ENCODE data around the gene DNHD1. TPM values are rescaled to one million over a fixed set of nuclear protein-coding genes. Genes with fewer than 3 reads are reported as not detected.
A peak's percentile ranks its signal among the peaks of the same experiment; 100 is the strongest.

DNHD1 gene
- total RNA-seq, 1 donor from 2014 or later = 9.9 TPM

DNA sequence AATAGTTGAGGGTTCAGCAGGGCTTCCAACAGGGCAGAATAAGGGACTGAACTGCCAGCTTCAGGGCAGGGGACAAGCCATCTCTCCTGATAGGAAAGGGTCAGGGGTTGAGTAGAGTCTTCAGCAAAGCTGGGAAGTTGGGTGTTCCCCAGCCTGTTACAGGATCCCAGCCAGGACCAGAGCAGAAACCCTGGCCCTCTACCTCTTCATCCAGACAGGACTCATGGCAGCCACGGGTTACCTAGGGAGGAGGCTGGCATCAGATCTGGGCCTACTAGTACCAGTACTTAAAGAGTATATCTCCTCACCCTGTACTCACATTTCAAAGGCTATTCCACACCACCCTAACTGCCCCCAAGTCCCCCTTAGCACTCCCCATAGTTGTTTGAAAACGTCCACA, 117.4 kb downstream of the DNHD1 start:
- peaks cover 4% of the 10 kb centered on the region for H3K4me1 Mint-ChIP-seq (ENCODE audit: unreplicated experiment)
- H3K9me3 Mint-ChIP-seq = no peaks in the 10 kb centered on the region
- H3K27me3 Mint-ChIP-seq = no peaks in the 10 kb centered on the region

DNA sequence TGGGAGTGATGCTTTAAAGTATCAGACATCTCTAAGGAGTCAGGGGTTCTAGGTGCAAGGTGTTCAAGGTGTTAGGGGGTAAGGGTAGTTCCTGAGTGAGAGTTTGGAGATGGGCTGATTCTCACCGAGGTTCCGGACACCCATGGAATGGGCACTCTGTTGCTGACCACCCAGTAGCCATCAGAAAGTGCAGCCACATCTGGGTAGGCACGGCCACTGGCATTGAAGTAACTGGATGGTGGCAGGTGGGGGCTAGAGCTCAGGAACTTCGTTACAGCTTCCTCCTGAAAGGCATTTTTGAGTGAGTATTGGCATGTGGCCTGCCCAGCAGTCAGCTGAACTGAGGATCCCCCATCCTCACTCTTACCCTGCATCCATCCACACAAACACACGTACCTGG, 118.0 kb downstream of the DNHD1 start:
- Mint-ChIP-seq H3K9me3 (no peaks in the 10 kb centered on the region), H3K36me3 (peaks cover 12% of the 10 kb centered on the region), H3K27ac (no peak overlapping the region), H3K4me3 (no peak overlapping the region), H3K4me1 (ENCODE audit: unreplicated experiment) (peaks cover 4% of the 10 kb centered on the region), H3K27me3 (no peaks in the 10 kb centered on the region)
- TF ChIP-seq, protein P1, sequence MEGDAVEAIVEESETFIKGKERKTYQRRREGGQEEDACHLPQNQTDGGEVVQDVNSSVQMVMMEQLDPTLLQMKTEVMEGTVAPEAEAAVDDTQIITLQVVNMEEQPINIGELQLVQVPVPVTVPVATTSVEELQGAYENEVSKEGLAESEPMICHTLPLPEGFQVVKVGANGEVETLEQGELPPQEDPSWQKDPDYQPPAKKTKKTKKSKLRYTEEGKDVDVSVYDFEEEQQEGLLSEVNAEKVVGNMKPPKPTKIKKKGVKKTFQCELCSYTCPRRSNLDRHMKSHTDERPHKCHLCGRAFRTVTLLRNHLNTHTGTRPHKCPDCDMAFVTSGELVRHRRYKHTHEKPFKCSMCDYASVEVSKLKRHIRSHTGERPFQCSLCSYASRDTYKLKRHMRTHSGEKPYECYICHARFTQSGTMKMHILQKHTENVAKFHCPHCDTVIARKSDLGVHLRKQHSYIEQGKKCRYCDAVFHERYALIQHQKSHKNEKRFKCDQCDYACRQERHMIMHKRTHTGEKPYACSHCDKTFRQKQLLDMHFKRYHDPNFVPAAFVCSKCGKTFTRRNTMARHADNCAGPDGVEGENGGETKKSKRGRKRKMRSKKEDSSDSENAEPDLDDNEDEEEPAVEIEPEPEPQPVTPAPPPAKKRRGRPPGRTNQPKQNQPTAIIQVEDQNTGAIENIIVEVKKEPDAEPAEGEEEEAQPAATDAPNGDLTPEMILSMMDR (conservative IDR thresholded peaks at IDR 0.05) = no peak
- DNase-seq (ENCODE audit: extremely low spot score, unreplicated experiment) = no peak

More for the DNA sequence above, 117.4 kb downstream of the DNHD1 start:
- no peak overlapping the region for H3K4me3 Mint-ChIP-seq
- TF ChIP-seq, protein P1 (conservative IDR thresholded peaks at IDR 0.05) = no peak
- peaks cover 16% of the 10 kb centered on the region for H3K36me3 Mint-ChIP-seq
- no peak for DNase-seq (ENCODE audit: extremely low spot score, unreplicated experiment)
- no peak overlapping the region for H3K27ac Mint-ChIP-seq

DNA sequence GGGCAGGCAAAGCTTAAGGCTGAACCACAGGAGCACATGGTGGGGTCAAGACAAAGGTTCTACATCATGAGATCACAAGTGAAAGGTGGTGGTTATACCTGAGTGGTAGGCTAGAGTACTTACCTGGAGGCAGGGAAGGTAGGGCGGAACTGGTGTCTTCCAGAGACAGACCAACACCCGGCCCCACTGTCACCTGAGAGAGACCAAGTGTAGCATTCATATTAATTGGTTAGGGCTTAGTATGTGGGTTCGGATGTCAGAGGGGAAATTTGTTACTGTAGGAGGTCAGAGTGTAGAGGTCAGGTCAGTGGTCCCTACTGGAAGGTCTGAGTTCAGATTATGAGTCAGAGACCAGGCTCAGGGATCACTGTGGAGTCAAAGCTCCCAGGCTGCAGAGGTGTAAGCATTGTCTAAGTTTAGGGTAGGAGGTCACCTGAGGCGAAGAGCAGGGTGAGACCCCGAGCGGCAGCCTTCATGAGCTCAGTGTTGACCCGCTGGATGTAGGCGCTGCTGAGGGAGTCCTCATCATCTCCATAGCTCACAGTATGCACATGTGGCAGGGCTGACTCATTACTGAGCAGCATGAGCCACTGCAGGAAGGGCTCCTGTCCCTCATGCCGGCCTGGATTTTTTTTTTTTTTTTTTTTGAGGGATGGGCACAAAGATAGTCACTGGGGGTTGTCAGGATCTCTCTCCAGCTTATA, 119.0 kb downstream of the DNHD1 start:
- Mint-ChIP-seq H3K4me1 (ENCODE audit: unreplicated experiment) (peaks cover 4% of the 10 kb centered on the region), H3K27ac (no peak overlapping the region), H3K36me3 (peaks cover 7% of the 10 kb centered on the region), H3K9me3 (no peaks in the 10 kb centered on the region), H3K4me3 (peak overlapping the region; percentile 8), H3K27me3 (no peaks in the 10 kb centered on the region)
- TF ChIP-seq, protein P1 (conservative IDR thresholded peaks at IDR 0.05) = no peak
- no peak for DNase-seq (ENCODE audit: extremely low spot score, unreplicated experiment)

DNA sequence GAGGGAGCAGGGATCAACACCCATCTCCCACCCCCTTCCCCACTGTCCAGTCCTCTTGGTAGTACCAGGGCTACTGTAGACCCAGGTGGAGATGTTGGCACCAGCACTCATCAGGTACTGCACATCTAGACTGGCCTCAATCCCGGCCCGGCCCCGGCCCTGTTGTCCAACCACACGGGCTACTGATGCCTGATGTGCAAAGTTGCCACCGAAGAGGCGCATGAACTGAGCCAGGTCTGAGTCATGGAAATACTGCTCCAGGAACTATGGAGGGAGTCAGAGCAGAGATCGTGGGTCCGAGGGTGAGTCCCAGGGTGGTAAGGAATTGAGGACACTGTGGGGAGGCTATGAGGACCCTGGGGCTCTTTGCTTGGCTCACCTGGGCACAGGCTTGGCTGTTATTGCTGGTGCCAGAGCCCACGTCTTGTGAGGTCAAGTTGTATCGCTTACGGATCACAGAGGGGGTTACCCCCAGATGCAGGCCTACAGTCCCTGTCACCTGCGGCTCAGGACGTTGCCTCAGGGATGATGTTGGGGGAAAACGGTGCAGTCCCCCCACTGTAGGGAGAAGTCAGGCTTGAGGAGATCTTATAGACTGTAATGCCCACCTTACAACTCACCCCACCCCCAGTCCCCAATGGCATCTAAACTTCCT, 119.6 kb downstream of the DNHD1 start:
- TF ChIP-seq, protein P1 (conservative IDR thresholded peaks at IDR 0.05) = no peak
- H3K9me3 Mint-ChIP-seq = no peaks in the 10 kb centered on the region
- H3K4me3 Mint-ChIP-seq = no peak overlapping the region
- no peak overlapping the region for H3K27ac Mint-ChIP-seq
- H3K36me3 Mint-ChIP-seq = peaks cover 7% of the 10 kb centered on the region
- H3K27me3 Mint-ChIP-seq = no peaks in the 10 kb centered on the region
- no peak for DNase-seq (ENCODE audit: extremely low spot score, unreplicated experiment)
- H3K4me1 Mint-ChIP-seq (ENCODE audit: unreplicated experiment) = no peaks in the 10 kb centered on the region

DNA sequence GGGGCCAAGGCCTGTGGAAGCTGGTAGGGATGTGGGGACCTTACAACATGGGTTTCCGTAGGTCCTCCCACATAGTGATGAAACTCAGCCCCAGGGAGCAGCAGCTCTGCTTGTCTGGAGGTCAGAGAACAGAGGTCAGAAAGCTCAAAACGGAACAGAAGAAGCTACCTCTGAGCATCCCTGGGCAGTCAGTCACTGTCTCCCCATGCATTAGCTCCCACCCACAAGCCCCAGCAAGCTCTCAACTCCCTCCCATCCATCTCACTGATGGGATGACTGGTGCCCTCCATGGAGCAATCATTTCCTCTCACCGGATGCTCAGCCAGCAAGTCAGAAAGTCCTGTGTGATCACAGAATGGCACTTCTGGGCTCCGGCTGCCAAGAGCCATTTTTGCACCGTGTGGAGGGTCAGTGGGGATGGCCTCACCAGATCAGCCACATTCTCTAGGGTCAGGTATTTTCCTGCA, 120.3 kb downstream of the DNHD1 start:
- H3K4me3 Mint-ChIP-seq = peak overlapping the region; percentile 48
- no peaks in the 10 kb centered on the region for H3K9me3 Mint-ChIP-seq
- no peaks in the 10 kb centered on the region for H3K27me3 Mint-ChIP-seq
- DNase-seq (ENCODE audit: extremely low spot score, unreplicated experiment) = no peak
- H3K4me1 Mint-ChIP-seq (ENCODE audit: unreplicated experiment) = no peaks in the 10 kb centered on the region
- peaks cover 7% of the 10 kb centered on the region for H3K36me3 Mint-ChIP-seq
- H3K27ac Mint-ChIP-seq = no peak overlapping the region
- TF ChIP-seq, protein P1 (conservative IDR thresholded peaks at IDR 0.05) = no peak
